Neural crest cell (in vitro differentiated cells): ENCODE data around the gene NUFIP2. TPM values are rescaled to one million over a fixed set of nuclear protein-coding genes. Genes with fewer than 3 reads are reported as not detected.
"Not testable (repeated sequence)": the region's sequence is repeated elsewhere in the genome, so short reads cannot be mapped to it uniquely, and the experiment has no call there.

Experiments
- DNase-seq: peaks from one replicate; pipeline ENCODE4 v3.0.0; 2021; ENCODE audit warnings: low read depth, mixed read lengths, low spot score
- H3K27ac Mint-ChIP-seq: one replicate; pipeline ENCODE4 v1.8.0; 2021; ENCODE audit warnings: mild to moderate bottlenecking, mixed read lengths; ENCODE audit not compliant: unreplicated experiment
- H3K27me3 Mint-ChIP-seq: 2 replicates; pipeline ENCODE4 v1.8.0; 2021; ENCODE audit warnings: low read depth, mild to moderate bottlenecking, mixed read lengths
- H3K36me3 Mint-ChIP-seq: 2 replicates; pipeline ENCODE4 v1.8.0; 2021; ENCODE audit warnings: low read depth, mild to moderate bottlenecking, mixed read lengths
- H3K4me1 Mint-ChIP-seq: 2 replicates; pipeline ENCODE4 v1.8.0; 2021; ENCODE audit warnings: mixed read lengths
- H3K4me3 Mint-ChIP-seq: one replicate; pipeline ENCODE4 v1.8.0; 2021; ENCODE audit warnings: mild to moderate bottlenecking, mixed read lengths
- H3K9me3 Mint-ChIP-seq: 2 replicates; pipeline ENCODE4 v1.8.0; 2021; ENCODE audit warnings: mixed read lengths
- total RNA-seq: library from RNA; stranded (reverse); gene quantifications from 2 replicates; pipeline ENCODE4 v1.2.1, GENCODE V29; 2021
- TF ChIP-seq, protein P1 (sequence below): fragments of 200-600 bp; sonication (generic); conservative IDR thresholded peaks from 2 replicates; pipeline ENCODE4 v1.5.0; 2021; ENCODE audit warnings: antibody characterized with exemption, mild to moderate bottlenecking

The NUFIP2 gene
- total RNA-seq, 1 donor from 2014 or later: 61.7 TPM

DNA sequence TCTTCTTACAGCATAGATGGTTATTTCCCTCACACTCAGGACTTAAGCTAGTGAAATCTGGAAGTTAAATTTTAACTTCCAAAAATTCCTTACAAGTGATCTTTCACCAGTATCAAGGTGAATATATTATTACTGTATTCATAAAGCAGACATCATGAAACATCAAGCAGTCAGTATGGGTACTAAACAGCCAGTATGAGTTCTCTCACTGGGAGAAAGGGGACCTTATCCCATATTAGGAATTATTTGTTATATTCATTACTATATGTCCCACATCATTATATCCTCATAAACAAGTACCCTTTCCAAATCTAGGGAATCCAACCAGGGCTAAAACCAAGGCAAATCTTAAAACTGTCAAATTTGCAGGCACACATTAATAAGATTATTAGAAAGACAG is 15.3 kb downstream of the NUFIP2 start:
- Mint-ChIP-seq H3K27me3 (no peaks in the 10 kb centered on the region), H3K27ac (no peak overlapping the region), H3K36me3 (peaks cover 39% of the 10 kb centered on the region), H3K9me3 (no peaks in the 10 kb centered on the region), H3K4me1 (peaks cover 26% of the 10 kb centered on the region), H3K4me3 (no peak overlapping the region)
- no peak for DNase-seq
- TF ChIP-seq, protein P1, sequence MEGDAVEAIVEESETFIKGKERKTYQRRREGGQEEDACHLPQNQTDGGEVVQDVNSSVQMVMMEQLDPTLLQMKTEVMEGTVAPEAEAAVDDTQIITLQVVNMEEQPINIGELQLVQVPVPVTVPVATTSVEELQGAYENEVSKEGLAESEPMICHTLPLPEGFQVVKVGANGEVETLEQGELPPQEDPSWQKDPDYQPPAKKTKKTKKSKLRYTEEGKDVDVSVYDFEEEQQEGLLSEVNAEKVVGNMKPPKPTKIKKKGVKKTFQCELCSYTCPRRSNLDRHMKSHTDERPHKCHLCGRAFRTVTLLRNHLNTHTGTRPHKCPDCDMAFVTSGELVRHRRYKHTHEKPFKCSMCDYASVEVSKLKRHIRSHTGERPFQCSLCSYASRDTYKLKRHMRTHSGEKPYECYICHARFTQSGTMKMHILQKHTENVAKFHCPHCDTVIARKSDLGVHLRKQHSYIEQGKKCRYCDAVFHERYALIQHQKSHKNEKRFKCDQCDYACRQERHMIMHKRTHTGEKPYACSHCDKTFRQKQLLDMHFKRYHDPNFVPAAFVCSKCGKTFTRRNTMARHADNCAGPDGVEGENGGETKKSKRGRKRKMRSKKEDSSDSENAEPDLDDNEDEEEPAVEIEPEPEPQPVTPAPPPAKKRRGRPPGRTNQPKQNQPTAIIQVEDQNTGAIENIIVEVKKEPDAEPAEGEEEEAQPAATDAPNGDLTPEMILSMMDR: no peak

DNA sequence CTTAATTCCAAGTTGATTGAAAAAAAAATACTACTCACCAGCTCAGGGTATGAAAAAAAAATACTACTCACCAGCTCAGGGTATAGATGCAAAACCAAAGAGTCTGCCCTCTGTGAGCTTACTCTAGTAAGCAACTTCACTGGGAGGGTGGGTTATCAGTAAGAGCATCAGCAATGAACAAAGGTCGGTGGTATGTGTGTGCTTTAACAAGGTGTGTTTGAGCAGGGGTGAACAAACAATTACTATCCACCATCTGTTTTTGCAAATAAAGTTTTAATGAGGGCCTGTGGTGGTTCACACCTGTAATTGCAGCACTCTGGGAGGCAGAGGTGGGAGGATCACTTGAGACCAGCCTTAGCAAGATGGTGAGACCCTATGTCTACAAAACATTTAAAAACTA is 20.0 kb downstream of the NUFIP2 start:
- no peaks in the 10 kb centered on the region for H3K27me3 Mint-ChIP-seq
- H3K27ac Mint-ChIP-seq: no peak overlapping the region
- DNase-seq: no peak
- H3K4me1 Mint-ChIP-seq: peaks cover 25% of the 10 kb centered on the region
- peaks cover 30% of the 10 kb centered on the region for H3K36me3 Mint-ChIP-seq
- H3K9me3 Mint-ChIP-seq: no peaks in the 10 kb centered on the region
- TF ChIP-seq, protein P1: no peak
- H3K4me3 Mint-ChIP-seq: no peak overlapping the region

DNA sequence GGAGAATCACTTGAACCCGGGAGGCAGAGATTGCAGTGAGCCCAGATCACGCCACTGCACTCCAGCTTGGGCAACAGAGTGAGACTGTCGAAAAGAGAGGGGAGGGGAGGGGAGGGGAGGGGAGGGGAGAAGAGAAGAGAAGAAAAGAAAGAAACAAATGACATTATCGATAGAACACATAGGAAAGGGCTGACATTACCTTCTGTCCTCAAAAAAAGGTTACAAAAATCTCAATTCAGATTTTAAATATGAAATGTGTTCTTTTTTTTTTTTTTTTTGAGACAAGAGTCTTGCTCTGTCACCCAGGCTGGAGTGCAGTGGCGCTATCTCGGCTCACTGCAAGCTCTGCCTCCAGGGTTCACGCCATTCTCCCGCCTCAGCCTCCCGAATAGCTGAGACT is 22.0 kb downstream of the NUFIP2 start:
- H3K27me3 Mint-ChIP-seq, DNase-seq, H3K4me3 Mint-ChIP-seq, H3K27ac Mint-ChIP-seq, H3K9me3 Mint-ChIP-seq: not testable (repeated sequence)
- Mint-ChIP-seq H3K36me3 (peaks cover 22% of the 10 kb centered on the region), H3K4me1 (peaks cover 16% of the 10 kb centered on the region)

DNA sequence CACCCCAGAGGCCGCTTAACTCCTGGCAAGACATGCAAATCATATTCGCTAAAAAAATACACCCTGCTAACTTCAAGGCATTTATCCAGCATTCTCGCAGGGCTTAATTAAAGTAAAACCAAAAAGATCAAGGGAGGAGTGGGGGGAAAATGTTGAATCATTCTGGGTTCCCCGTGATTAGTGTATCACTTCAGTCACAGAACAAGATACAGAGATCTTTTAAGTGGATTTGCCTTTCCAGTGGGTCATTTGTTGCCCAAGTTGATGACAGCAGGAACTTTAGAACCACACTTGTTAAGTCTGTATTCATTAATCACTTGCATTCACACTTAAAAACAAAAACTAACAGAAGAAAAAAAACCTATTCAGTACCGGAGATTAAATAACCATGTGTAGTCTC is 30.0 kb downstream of the NUFIP2 start:
- DNase-seq: no peak
- H3K27me3 Mint-ChIP-seq: no peaks in the 10 kb centered on the region
- H3K4me1 Mint-ChIP-seq: no peaks in the 10 kb centered on the region
- no peak overlapping the region for H3K27ac Mint-ChIP-seq
- TF ChIP-seq, protein P1: no peak
- H3K9me3 Mint-ChIP-seq: no peaks in the 10 kb centered on the region
- H3K36me3 Mint-ChIP-seq: peaks cover 8% of the 10 kb centered on the region
- no peak overlapping the region for H3K4me3 Mint-ChIP-seq

DNA sequence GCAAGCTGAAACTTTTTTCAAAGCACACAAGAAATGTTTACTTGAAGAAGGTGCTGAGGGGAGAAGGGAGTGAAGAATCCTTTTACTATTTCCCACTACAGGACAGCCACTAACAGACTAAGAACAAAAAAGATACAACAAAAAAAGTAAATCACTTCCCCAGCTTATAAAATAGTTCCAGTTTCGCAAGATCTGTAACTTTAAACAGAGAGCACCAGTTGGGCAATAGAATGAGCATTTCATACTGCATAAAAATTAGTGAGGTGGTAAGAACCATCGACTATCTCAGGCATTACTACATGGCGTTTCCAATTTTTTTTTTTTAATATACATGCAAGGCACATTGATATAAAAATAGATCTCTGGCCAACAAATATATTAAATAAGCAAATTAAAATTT is 36.2 kb downstream of the NUFIP2 start:
- Mint-ChIP-seq H3K27ac (no peak overlapping the region), H3K9me3 (no peaks in the 10 kb centered on the region), H3K4me3 (no peak overlapping the region), H3K36me3 (no peaks in the 10 kb centered on the region), H3K27me3 (no peaks in the 10 kb centered on the region), H3K4me1 (no peaks in the 10 kb centered on the region)
- DNase-seq: no peak
- TF ChIP-seq, protein P1: no peak

DNA sequence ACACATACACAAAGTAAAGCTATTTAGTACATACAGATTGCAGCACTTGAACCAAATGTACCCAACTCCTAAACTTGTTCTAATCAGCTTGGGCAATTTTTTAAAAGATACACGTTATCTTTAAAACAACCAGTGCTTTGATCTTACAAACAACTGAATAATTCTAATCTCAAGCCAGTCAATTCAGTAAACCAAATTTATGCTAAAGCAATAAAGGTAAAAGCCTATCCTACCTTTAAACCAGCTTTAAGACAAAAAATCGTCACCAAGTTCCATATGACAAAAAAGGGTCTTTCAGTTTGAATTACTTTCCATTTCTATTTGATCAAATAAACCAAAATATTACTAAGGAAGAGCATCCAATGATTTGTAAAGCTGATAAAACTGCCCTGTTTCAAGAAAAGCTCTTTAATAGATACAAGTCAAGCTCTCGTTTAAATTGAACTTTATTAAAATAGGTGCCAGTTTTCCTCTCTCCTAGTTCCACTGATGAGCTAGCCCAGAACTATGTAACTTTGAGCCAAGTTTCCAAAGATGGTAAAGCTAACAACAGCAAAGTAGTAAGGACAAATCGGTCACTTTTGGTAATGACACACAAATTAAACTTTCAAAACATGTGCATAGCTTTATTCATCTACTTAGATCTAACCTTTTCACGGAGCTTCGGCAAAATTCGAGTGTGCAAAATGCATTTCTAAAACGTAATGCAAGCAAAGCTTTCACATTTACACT is 37.0 kb downstream of the NUFIP2 start:
- H3K27me3 Mint-ChIP-seq: no peaks in the 10 kb centered on the region
- no peak overlapping the region for H3K27ac Mint-ChIP-seq
- no peaks in the 10 kb centered on the region for H3K4me1 Mint-ChIP-seq
- no peaks in the 10 kb centered on the region for H3K36me3 Mint-ChIP-seq
- TF ChIP-seq, protein P1: no peak
- H3K4me3 Mint-ChIP-seq: no peak overlapping the region
- no peaks in the 10 kb centered on the region for H3K9me3 Mint-ChIP-seq
- no peak for DNase-seq
